Motor neuron (in vitro differentiated cells): Measurements from ENCODE around the gene SPAG7. TPM values are rescaled to one million over a fixed set of nuclear protein-coding genes. Genes with fewer than 3 reads are reported as not detected.
"Not testable (repeated sequence)": the region's sequence is repeated elsewhere in the genome, so short reads cannot be mapped to it uniquely, and the experiment has no call there.

Experiments used
- ATAC-seq, 8 experiments: fragments of 200-7000 bp; cut with Tn5 transposase; replicated peaks in 6 of 8; 2 replicates each; pipeline ENCODE4 v1.8.0; 2021; ENCODE audit warnings: mild to moderate bottlenecking in 8 of 8, moderate library complexity in 8 of 8
- H3K27ac ChIP-seq, 2 donors: fragments of 250-450 bp; sonication (Bioruptor Pico); 2 replicates each; pipeline ENCODE4 v1.9.0; 2021; ENCODE audit warnings: antibody characterized with exemption in 2 of 2, mild to moderate bottlenecking in 2 of 2, moderate library complexity in 1 of 2
- H3K4me1 ChIP-seq, 2 donors: fragments of 250-450 bp; sonication (Bioruptor Pico); replicated peaks in 1 of 2; 2 replicates each; pipeline ENCODE4 v1.6.1; 2021; ENCODE audit warnings: antibody characterized with exemption in 2 of 2, mild to moderate bottlenecking in 2 of 2, moderate library complexity in 1 of 2
- H3K4me3 ChIP-seq, 5 donors: fragments of 250-450 bp; sonication (Bioruptor Pico); 2 replicates each; pipeline ENCODE4 v1.9.0; 2021; ENCODE audit warnings: antibody characterized with exemption in 5 of 5, mild to moderate bottlenecking in 5 of 5, moderate library complexity in 4 of 5
- WGBS, 10 experiments: fragments of 450-650 bp; shearing (Covaris generic); methylation state at CpG; one replicate each; pipeline ENCODE4 v1.0.0; 2022; 5-methylcytosine and 5-hydroxymethylcytosine counted together
- in situ Hi-C, 9 experiments: fragments of 400-800 bp; cut with MboI; loops; one replicate each; pipeline ENCODE4 v1.15.0; 2021; ENCODE audit warnings: low sequenced_read_pairs in 9 of 9, low pct_unique_long_range_greater_than_20kb in 2 of 9; ENCODE audit not compliant: unreplicated experiment in 9 of 9
- total RNA-seq, 8 experiments: library from RNA; unstranded; fragments of 300-600 nt; gene quantifications; 2 replicates each; pipeline versions ENCODE4 v1.2.3 to v1.2.4, GENCODE V29; 2022

Gene SPAG7
- total RNA-seq, 8 experiments from 2014 or later = 62.9 to 128 (median 87.9) TPM

GRCh38 chr17:4914551-4914950, 53.1 kb downstream of the SPAG7 start:
- H3K4me3 ChIP-seq, ATAC-seq, H3K4me1 ChIP-seq, H3K27ac ChIP-seq: not testable (repeated sequence)
- WGBS, 10 experiments = 64 to 100% (median 84%) methylated on average over 1 to 4 of the region's 4 CpGs; no CpG with 5 or more reads in 2 of the 10 experiments
- in situ Hi-C loops = loop anchor here in 2 of 9 experiments (25.0 kb wide), 1 partner anchor 148 kb away; no protein-coding TSS in a partner anchor

GRCh38 chr17:4913994-4914393, 53.6 kb downstream of the SPAG7 start:
- H3K4me3 ChIP-seq = no peak overlapping the region
- no peak overlapping the region for H3K27ac ChIP-seq
- ATAC-seq = no peak
- H3K4me1 ChIP-seq = peaks cover 0 to 2% of the 10 kb centered on the region in 2 donors
- in situ Hi-C loops = loop anchor here in 2 of 9 experiments (25.0 kb wide), 1 partner anchor 148 kb away; no protein-coding TSS in a partner anchor
- WGBS, 10 experiments = 60 to 100% (median 86%) methylated on average over 1 of the region's 1 CpG; no CpG with 5 or more reads in 5 of the 10 experiments

Other genes starting within 250 kb of the SPAG7 start
- 10 to 100 TPM; 16.4 to 38.7 (median 22.3) TPM for gene MED11, start 236.4 kb downstream of the SPAG7 start, total RNA-seq
- gene ZMYND15, start 228.0 kb downstream of the SPAG7 start, total RNA-seq = 1 to 10 TPM in 1 of 8 experiments, under 1 TPM in 6, not detected in 1; 0.14 to 1.1 (median 0.51) TPM
- gene CXCL16, start 227.9 kb downstream of the SPAG7 start, total RNA-seq = 10 to 100 TPM in 2 of 8 experiments, 1 to 10 TPM in 3, under 1 TPM in 3; 0.46 to 10.8 (median 3.8) TPM
- not detected for gene TM4SF5, start 195.9 kb downstream of the SPAG7 start, total RNA-seq
- gene VMO1, start 181.5 kb downstream of the SPAG7 start, total RNA-seq = 1 to 10 TPM in 4 of 8 experiments, under 1 TPM in 2, not detected in 2; 0.27 to 4.3 (median 1.5) TPM
- gene GLTPD2, start 178.9 kb downstream of the SPAG7 start, total RNA-seq = under 1 TPM in 3 of 8 experiments, not detected in 5; 0.27 to 0.71 (median 0.65) TPM
- 100 to 1,000 TPM; 112 to 215 (median 160) TPM for gene PSMB6, start 171.7 kb downstream of the SPAG7 start, total RNA-seq
- gene PLD2, start 160.7 kb downstream of the SPAG7 start, total RNA-seq = 10 to 100 TPM in 4 of 8 experiments, 1 to 10 TPM in 4; 4.3 to 28.6 (median 11.4) TPM
- gene MINK1, start 134.5 kb downstream of the SPAG7 start, total RNA-seq = 10 to 100 TPM; 15.1 to 44.9 (median 22.2) TPM
- gene C17orf107, start 68.3 kb downstream of the SPAG7 start, total RNA-seq = 10 to 100 TPM in 2 of 8 experiments, 1 to 10 TPM in 5, under 1 TPM in 1; 0.36 to 21.3 (median 3.4) TPM
- gene CHRNE, start 64.7 kb downstream of the SPAG7 start, total RNA-seq = 1 to 10 TPM in 3 of 8 experiments, under 1 TPM in 5; 0.21 to 2.3 (median 0.57) TPM
- 1 to 10 TPM in 4 of 8 experiments, under 1 TPM in 4; 0.58 to 3.5 (median 0.94) TPM for gene GP1BA, start 35.5 kb downstream of the SPAG7 start, total RNA-seq
- 100 to 1,000 TPM in 1 of 8 experiments, 10 to 100 TPM in 7; 36.1 to 100 (median 51.0) TPM for gene SLC25A11, start 27.8 kb downstream of the SPAG7 start, total RNA-seq
- gene RNF167, start 27.5 kb downstream of the SPAG7 start, total RNA-seq = 100 to 1,000 TPM in 3 of 8 experiments, 10 to 100 TPM in 5; 74.1 to 109 (median 89.5) TPM
- 100 to 1,000 TPM; 143 to 541 (median 257) TPM for gene PFN1, start 19.3 kb downstream of the SPAG7 start, total RNA-seq
- 10 to 100 TPM in 6 of 8 experiments, 1 to 10 TPM in 2; 5.4 to 36.5 (median 14.9) TPM for gene ENO3, start 16.7 kb downstream of the SPAG7 start, total RNA-seq
- 10 to 100 TPM in 4 of 8 experiments, 1 to 10 TPM in 4; 6.2 to 36.9 (median 10.6) TPM for gene CAMTA2, start 19.9 kb upstream of the SPAG7 start, total RNA-seq
- 1 to 10 TPM in 3 of 8 experiments, under 1 TPM in 5; 0.54 to 2.4 (median 0.78) TPM for gene INCA1, start 29.7 kb upstream of the SPAG7 start, total RNA-seq
- gene KIF1C, start 30.1 kb upstream of the SPAG7 start, total RNA-seq = 10 to 100 TPM in 4 of 8 experiments, 1 to 10 TPM in 4; 3.9 to 76.4 (median 16.4) TPM
- gene SLC52A1, start 67.6 kb upstream of the SPAG7 start, total RNA-seq = 1 to 10 TPM in 1 of 8 experiments, under 1 TPM in 7; 0.05 to 1.6 (median 0.38) TPM
- 1 to 10 TPM in 5 of 8 experiments, under 1 TPM in 3; 0.22 to 8.5 (median 1.6) TPM for gene ZFP3, start 110.7 kb upstream of the SPAG7 start, total RNA-seq
- gene ZNF232, start 144.1 kb upstream of the SPAG7 start, total RNA-seq = 10 to 100 TPM in 7 of 8 experiments, 1 to 10 TPM in 1; 6.0 to 22.3 (median 16.1) TPM
- under 1 TPM; 0.17 to 1.00 (median 0.47) TPM for gene USP6, start 148.2 kb upstream of the SPAG7 start, total RNA-seq
- gene ZNF594, start 224.1 kb upstream of the SPAG7 start, total RNA-seq = 10 to 100 TPM in 7 of 8 experiments, 1 to 10 TPM in 1; 9.5 to 18.9 (median 14.0) TPM